Measurements from ENCODE around the gene MMP15.
"Not testable (repeated sequence)": the region's sequence is repeated elsewhere in the genome, so short reads cannot be mapped to it uniquely, and the experiment has no call there.

MMP15 gene

GRCh38 chr16:58094026-58094425, 68.5 kb downstream of the MMP15 start:
- DNase-seq: no peak

GRCh38 chr16:58094791-58095574, 69.4 kb downstream of the MMP15 start:
- DNase-seq: no peak

DNA sequence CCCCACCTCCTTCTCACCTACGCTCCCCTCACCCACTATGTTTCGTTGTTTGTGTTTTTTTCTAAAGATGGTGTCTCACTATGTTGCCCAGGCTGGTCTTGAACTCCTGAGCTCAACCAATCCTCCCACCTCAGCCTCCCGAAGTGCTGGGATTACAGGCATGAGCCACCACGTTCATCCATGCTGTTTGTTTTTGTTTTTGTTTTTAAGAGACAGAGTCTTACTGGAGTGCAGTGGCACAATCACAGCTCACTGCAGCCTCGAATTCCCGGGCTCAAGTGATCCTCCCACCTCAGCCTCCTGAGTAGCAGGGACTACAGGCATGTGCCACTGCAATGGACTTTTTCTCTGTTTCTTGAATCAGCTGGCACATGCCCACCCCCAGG, 70.0 kb downstream of the MMP15 start:
- not testable (repeated sequence) for DNase-seq

DNA sequence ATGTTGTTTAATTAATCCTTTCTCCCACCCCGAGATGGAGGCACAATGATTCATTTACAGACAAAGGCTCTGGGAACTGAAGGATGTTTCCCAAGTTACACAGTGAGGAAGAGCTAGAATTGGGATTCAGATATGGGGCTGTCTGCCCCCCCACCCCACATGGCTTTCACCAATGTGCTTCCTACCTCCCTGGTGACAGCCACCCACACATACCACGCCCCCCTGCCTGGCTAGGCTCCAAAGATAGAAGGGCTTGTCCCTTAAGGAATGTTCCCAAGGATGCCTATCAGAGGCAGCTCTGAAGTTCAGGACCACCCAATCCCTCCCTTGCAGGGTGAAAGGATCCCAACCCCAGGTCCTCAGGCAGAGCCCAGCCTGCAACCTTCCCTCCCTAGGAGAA, 70.7 kb downstream of the MMP15 start:
- no peak for DNase-seq

Data from NCI-H2081 treated with DMSO at 0.1 percent for 48 hours (cell line).